ENCODE results near the gene SF3B6. TPM values are rescaled to one million over a fixed set of nuclear protein-coding genes. Genes with fewer than 3 reads are reported as not detected.

Gene SF3B6
- total and polyA plus RNA-seq, 9 of the 15 experiments (the other 6 are each of a cell fraction or from before 2014, with no cell fraction given) = 146 to 591 (median 295) TPM

DNA sequence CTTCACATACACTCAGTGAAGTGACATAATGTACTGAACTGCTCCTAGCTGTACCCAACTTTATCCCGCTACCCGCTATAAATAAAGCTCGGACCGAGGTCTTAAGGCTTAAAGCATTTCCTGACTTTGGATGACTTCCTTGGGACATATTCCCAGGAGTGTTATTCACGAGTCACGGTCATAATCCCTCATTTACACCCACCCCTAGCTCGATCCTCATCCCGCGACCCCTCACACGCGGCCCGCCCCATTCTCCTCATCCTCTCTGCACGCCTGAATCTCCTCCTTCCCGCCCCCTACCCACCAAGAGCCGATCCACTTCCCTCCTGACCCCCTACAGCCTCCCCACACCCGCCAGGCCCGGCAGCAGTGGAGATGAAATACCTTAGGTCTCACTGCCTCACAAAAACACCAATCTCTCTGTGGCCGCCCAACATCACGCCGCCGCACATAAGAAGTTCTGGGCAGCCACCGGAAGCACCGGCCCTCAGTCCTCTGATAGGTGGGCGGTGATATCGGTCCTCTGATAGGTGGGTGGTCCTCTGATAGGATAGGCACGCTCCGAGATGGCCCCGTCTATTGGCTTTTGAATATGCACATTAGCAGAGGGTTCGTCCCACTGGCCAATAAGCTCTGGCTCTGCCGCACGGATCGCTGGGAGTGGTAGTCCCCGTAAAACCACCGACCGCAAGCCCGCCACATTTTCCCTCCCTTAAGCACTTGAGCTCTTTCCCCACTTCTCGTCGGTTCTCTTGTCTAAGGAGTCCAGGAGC, 29.0 kb downstream of the SF3B6 start, which contains the start of gene WDCP (continued):
- TF ChIP-seq STAT6 (CRISPR knock-in tag; IDR thresholded peaks at IDR 0.05) = no peak
- peak; percentile 56 to 67; a peak in 2 of 4 replicates for TF ChIP-seq MLLT1 (IDR thresholded peaks at IDR 0.05)
- peak; percentile 94 for TF ChIP-seq ELF4 (CRISPR knock-in tag; IDR thresholded peaks at IDR 0.05)
- TF ChIP-seq ZFP91 (CRISPR knock-in tag; IDR thresholded peaks at IDR 0.05) = no peak
- TF ChIP-seq ILK (tag; IDR thresholded peaks at IDR 0.05; ENCODE audit: borderline replicate concordance, low read depth) = no peak
- TF ChIP-seq ID3 (CRISPR knock-in tag; IDR thresholded peaks at IDR 0.05) = no peak
- no peak for TF ChIP-seq ID3 (tag; IDR thresholded peaks at IDR 0.05)
- TF ChIP-seq PCBP2 (IDR thresholded peaks at IDR 0.05; ENCODE audit: low read depth, low read length, poor library complexity, severe bottlenecking) = no peak
- peak; percentile 87 for TF ChIP-seq TBP (optimal IDR thresholded peaks at IDR 0.05; ENCODE audit: low read depth, low read length)
- TF ChIP-seq, protein P1, sequence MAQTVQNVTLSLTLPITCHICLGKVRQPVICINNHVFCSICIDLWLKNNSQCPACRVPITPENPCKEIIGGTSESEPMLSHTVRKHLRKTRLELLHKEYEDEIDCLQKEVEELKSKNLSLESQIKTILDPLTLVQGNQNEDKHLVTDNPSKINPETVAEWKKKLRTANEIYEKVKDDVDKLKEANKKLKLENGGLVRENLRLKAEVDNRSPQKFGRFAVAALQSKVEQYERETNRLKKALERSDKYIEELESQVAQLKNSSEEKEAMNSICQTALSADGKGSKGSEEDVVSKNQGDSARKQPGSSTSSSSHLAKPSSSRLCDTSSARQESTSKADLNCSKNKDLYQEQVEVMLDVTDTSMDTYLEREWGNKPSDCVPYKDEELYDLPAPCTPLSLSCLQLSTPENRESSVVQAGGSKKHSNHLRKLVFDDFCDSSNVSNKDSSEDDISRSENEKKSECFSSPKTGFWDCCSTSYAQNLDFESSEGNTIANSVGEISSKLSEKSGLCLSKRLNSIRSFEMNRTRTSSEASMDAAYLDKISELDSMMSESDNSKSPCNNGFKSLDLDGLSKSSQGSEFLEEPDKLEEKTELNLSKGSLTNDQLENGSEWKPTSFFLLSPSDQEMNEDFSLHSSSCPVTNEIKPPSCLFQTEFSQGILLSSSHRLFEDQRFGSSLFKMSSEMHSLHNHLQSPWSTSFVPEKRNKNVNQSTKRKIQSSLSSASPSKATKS (CRISPR knock-in tag; IDR thresholded peaks at IDR 0.05) = no peak
- TF ChIP-seq ZNF217 (CRISPR knock-in tag; IDR thresholded peaks at IDR 0.05) = no peak
- no peak for TF ChIP-seq ZC3H4 (CRISPR knock-in tag; IDR thresholded peaks at IDR 0.05; ENCODE audit: borderline replicate concordance)
- no peak for TF ChIP-seq FUS (optimal IDR thresholded peaks at IDR 0.05; ENCODE audit: low read depth, low read length)
- TF ChIP-seq, protein P2, sequence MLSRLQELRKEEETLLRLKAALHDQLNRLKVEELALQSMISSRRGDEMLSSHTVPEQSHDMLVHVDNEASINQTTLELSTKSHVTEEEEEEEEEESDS (CRISPR knock-in tag; IDR thresholded peaks at IDR 0.05) = no peak
- TF ChIP-seq ZNF780A (CRISPR knock-in tag; IDR thresholded peaks at IDR 0.05) = no peak
- no peak for TF ChIP-seq HDAC8 (tag; IDR thresholded peaks at IDR 0.05)
- TF ChIP-seq PPARD (CRISPR knock-in tag; IDR thresholded peaks at IDR 0.05) = no peak
- no peak for TF ChIP-seq TAL1 (IDR thresholded peaks at IDR 0.05)
- peak; percentile 87 for TF ChIP-seq KDM5B (IDR thresholded peaks at IDR 0.05; ENCODE audit: insufficient replicate concordance, low read depth, low read length)

Measured in K562 (cell line).